GM12873 (cell line): ENCODE data around the gene SOCS6.

ENCODE experiments used
- TF ChIP-seq, protein P1 (sequence below): IDR thresholded peaks from 2 replicates; pipeline ENCODE4 v1.5.1; 2012; ENCODE audit warnings: low read depth, mild to moderate bottlenecking, moderate library complexity, low read length, control low read depth; ENCODE audit not compliant: insufficient read depth; ENCODE audit errors: missing control alignments

The SOCS6 gene

GRCh38 chr18:70333757-70334156 is 44.9 kb downstream of the SOCS6 start:
- TF ChIP-seq, protein P1, sequence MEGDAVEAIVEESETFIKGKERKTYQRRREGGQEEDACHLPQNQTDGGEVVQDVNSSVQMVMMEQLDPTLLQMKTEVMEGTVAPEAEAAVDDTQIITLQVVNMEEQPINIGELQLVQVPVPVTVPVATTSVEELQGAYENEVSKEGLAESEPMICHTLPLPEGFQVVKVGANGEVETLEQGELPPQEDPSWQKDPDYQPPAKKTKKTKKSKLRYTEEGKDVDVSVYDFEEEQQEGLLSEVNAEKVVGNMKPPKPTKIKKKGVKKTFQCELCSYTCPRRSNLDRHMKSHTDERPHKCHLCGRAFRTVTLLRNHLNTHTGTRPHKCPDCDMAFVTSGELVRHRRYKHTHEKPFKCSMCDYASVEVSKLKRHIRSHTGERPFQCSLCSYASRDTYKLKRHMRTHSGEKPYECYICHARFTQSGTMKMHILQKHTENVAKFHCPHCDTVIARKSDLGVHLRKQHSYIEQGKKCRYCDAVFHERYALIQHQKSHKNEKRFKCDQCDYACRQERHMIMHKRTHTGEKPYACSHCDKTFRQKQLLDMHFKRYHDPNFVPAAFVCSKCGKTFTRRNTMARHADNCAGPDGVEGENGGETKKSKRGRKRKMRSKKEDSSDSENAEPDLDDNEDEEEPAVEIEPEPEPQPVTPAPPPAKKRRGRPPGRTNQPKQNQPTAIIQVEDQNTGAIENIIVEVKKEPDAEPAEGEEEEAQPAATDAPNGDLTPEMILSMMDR: no peak

DNA sequence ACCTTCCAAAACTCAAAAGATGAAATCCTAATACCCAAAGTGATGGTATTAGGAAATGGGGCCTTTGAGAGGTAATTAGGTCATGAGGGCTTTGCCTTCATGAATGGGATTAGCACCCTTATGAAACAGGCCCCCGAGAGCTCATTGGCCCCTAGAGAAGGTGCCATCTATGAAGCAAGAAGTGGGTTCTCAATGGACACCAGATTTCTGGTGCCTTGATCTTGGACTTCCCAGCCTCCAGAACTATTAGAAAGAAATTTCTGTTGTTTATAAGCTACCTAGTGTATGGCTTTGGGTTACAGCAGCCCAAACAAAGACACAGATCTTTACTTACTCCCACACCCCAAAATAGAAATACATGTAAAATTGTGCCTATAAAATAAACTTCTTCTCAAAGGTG is 45.4 kb downstream of the SOCS6 start:
- TF ChIP-seq, protein P1: no peak

DNA sequence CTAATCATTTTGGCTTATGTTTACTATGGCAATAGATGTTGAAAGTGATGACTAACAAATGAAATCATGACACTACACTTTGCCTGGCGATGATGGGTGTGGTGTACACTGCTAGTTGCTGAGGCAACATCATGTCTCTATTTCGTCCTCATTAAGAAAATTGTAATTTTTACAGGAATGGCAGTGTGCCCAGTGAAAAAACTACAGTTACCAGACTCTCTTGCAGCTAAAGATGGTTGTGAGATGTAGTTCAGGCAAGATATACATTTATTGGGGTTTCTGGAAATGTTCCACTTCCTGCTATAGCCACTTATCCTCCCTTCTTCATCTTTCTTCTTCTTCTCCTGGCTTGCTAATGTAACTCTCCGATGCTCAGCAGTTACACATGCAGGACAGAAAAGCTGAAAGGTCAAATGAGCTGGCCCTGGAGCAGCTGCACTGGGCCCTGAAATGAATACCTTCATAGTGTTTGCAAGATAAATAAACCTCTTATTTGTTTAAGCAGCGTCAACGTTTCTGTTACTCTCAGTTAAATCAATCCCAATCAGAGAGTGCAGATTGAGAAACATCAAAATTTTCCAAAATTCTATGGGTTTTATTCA is 46.0 kb downstream of the SOCS6 start:
- TF ChIP-seq, protein P1: no peak

DNA sequence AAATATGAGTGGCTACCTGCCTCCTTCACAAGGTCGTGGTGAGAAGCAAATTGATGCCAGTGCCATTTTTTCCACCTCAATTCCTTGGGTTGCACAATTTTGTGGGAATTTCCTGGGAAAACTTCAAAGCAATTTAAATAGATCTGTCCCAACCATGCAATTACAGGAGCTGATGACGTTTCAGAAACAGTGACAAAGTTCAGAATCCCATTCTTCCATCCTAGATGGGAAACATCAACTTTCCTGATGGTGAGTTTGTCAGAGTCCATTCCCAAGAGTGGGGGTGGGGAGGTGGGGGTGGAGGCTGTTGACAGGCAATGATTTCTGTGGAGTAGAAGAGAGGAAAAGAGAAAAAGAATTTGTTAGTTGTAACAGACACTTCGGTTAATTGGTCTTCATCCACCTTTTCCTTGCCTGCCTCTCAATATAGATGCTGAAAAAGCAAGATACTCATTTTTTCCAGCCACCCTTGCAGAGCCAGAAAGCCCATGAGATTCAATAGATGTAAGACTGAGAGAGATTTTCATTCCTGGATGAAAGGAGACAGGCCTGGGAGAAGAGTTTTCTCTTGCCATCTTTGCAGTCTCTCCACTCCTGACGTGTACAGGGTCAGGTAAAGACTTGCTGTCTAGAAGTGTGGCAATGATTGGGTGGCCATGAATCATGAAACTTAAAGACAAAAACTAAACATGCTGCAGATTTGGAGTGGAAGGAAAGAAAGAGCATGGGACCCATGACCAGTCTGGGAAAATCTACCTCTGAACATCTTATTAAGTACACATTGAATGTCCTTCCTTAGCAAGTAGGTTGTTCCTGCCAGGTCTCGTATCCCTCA is 47.3 kb downstream of the SOCS6 start:
- TF ChIP-seq, protein P1: no peak

- TF ChIP-seq, protein P1: no peak
These were observed 48.5 kb downstream of the SOCS6 start for GRCh38 chr18:70337139-70337972.

DNA sequence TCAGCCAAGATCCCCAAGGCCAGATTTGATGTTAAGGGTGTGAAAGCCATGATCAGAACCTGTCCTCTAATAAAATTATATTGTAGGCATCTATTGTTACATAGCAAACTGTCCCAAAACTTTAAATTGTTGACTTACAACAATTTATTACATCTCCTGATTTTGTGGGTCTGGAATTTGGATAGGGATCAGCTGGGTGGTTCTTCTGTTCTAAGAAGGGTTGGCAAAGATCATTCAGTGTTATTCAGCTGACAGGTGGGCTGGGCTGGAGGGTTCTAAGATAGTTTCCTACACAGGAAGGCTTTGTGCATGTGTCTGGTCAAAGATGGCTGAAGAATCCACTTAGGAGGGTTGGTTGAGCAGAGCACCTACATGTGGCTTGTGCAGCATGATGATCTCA is 50.0 kb downstream of the SOCS6 start:
- TF ChIP-seq, protein P1: no peak

- TF ChIP-seq, protein P1: no peak
These were observed 51.1 kb downstream of the SOCS6 start for GRCh38 chr18:70339915-70340314.
